Upper lobe of right lung (tissue), 1 donor: ENCODE measurements around the gene ADAD2. TPM values are rescaled to one million over a fixed set of nuclear protein-coding genes. Genes with fewer than 3 reads are reported as not detected.

Source experiments
- ATAC-seq: fragments of 200-7000 bp; cut with Tn5 transposase; one replicate; pipeline ENCODE4 v1.9.1; 2020; ENCODE audit warnings: mild to moderate bottlenecking, moderate library complexity
- DNase-seq: peaks from one replicate; pipeline ENCODE4 v3.0.0-alpha.2; 2020
- H3K27ac ChIP-seq: fragments of 200-600 bp; one replicate; pipeline ENCODE4 v1.8.0; 2022
- H3K27me3 ChIP-seq: fragments of 200-600 bp; one replicate; pipeline ENCODE4 v1.8.0; 2022; ENCODE audit warnings: mild to moderate bottlenecking
- H3K36me3 ChIP-seq: fragments of 200-600 bp; one replicate; pipeline ENCODE4 v1.8.0; 2022
- H3K4me1 ChIP-seq: fragments of 200-600 bp; one replicate; pipeline ENCODE4 v1.8.0; 2022
- H3K4me3 ChIP-seq: fragments of 200-600 bp; one replicate; pipeline ENCODE4 v1.8.0; 2022; ENCODE audit warnings: mild to moderate bottlenecking
- H3K9me3 ChIP-seq: fragments of 200-600 bp; one replicate; pipeline ENCODE4 v1.8.0; 2022
- intact Hi-C: fragments of 100-400 bp; cut with DNase I; formaldehyde crosslinking; loops from one replicate; pipeline ENCODE4 v1.11.0; 2022
- total RNA-seq: library from RNA; stranded (reverse); fragmentation: NEBNext Ultra II Directional; extraction: Animal tissue kit (Norgen Biotek cat#: 25700); gene quantifications from one replicate; pipeline ENCODE4 v1.2.1, GENCODE V29; 2021
- TF ChIP-seq, protein P1 (sequence below): fragments of 200-600 bp; IDR thresholded peaks from one replicate; pipeline ENCODE4 v1.8.0; 2022; ENCODE audit warnings: antibody characterized with exemption
- donor health status: DM: no; HTN: yes; CAD: no; lungs with severe emphysema.

ADAD2 gene
- total RNA-seq, 1 donor from 2014 or later = 0.52 TPM

DNA sequence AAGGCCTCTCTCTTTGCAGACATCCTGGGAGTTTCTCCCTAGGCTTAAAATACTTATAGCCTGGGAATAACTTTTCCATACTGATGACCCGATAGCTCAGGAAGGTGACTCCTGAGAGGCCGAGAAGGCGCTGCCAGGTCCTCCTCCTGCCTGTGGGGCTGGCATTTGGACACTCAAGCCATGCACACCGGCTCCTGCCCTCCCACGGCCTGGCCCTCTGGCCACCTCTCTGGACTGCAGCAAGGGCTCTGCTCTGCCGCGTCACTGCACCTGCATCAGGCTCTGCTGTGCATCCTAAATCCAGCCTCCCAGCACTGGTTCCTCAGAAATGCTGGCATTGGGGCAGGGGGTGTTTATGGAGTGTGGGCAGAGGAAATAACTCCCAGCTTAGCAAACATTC, 34.6 kb downstream of the ADAD2 start:
- Histone ChIP-seq H3K27ac (no peak overlapping the region), H3K4me1 (peaks cover 3% of the 10 kb centered on the region), H3K36me3 (no peaks in the 10 kb centered on the region), H3K27me3 (no peaks in the 10 kb centered on the region), H3K4me3 (no peak overlapping the region), H3K9me3 (no peaks in the 10 kb centered on the region)
- TF ChIP-seq, protein P1, sequence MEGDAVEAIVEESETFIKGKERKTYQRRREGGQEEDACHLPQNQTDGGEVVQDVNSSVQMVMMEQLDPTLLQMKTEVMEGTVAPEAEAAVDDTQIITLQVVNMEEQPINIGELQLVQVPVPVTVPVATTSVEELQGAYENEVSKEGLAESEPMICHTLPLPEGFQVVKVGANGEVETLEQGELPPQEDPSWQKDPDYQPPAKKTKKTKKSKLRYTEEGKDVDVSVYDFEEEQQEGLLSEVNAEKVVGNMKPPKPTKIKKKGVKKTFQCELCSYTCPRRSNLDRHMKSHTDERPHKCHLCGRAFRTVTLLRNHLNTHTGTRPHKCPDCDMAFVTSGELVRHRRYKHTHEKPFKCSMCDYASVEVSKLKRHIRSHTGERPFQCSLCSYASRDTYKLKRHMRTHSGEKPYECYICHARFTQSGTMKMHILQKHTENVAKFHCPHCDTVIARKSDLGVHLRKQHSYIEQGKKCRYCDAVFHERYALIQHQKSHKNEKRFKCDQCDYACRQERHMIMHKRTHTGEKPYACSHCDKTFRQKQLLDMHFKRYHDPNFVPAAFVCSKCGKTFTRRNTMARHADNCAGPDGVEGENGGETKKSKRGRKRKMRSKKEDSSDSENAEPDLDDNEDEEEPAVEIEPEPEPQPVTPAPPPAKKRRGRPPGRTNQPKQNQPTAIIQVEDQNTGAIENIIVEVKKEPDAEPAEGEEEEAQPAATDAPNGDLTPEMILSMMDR = no peak
- no peak for DNase-seq
- no peak for ATAC-seq
- intact Hi-C loops = no loop called here

DNA sequence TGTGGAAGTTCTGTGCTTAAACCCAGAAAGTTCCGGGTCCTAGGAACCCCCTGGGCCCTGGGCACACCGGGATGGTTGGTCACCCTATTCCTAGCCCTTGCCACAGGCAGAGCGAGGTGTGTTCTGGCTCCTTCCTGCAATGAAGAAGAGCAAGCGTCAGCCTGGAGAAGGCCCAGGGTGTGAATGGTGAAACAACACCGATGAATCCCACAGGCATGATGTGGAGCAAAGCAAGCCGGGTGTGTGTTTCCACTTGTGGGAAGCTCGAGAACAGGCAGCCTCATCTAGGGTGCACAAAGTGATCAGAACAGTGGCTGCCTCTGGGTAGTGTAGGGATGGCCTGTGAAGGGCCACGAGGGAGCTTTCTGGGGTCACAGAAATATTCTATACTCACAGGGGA, 35.1 kb downstream of the ADAD2 start:
- intact Hi-C loops = no loop called here
- Histone ChIP-seq H3K36me3 (no peaks in the 10 kb centered on the region), H3K27me3 (no peaks in the 10 kb centered on the region), H3K9me3 (no peaks in the 10 kb centered on the region), H3K4me3 (no peak overlapping the region), H3K4me1 (peaks cover 3% of the 10 kb centered on the region), H3K27ac (no peak overlapping the region)
- TF ChIP-seq, protein P1 = no peak
- ATAC-seq (no peak), DNase-seq (no peak)

DNA sequence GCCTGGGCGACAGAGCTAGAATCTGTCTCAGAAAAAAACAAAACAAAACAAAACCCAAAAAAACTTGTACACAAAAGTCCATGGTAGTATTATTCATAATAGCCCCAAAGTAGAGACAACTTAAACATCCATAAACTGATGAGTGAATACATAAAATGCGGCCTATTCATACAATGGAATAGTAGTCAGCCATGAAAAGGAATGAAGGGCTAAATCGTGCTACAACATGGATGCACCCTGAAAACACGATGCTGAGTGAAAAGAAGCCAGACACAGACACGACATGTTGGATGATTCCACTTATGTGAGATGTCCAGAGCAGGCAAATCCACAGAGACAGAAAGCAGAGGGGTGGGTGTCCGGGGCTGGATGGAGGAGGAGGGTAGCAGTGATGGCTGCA, 36.6 kb downstream of the ADAD2 start:
- Histone ChIP-seq H3K4me3 (no peak overlapping the region), H3K27me3 (no peaks in the 10 kb centered on the region), H3K27ac (no peak overlapping the region), H3K4me1 (peaks cover 3% of the 10 kb centered on the region), H3K9me3 (no peaks in the 10 kb centered on the region), H3K36me3 (no peaks in the 10 kb centered on the region)
- intact Hi-C loops = no loop called here
- no peak for ATAC-seq
- no peak for DNase-seq
- TF ChIP-seq, protein P1 = no peak

DNA sequence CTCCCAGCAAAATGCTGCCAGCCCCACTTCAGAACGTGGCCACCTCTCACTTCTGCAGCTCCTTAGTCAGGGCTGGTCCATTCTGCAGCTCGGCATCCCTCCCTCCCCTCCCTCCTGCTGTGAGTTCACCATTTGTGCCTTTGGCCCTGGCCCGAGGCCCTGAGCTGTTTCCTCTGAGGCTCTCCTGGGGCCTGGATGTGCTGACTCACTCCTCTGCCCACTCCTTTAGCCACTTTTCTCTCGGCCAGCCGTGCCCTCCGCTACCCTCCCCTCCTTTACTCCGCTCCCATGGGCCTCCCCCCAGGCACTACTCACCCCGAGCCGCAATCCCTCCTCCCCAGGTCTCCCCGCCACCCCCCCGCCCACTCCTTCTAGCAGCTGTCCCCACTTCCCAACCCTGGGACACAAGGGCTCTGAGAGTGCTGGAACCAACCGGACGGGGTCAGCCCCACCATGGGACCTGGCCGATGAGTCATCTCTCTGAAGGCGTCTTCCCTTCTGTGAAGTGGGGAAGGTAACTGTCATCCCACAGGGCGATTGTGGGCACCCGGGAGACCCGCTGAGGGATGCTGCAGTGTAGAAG, 37.4 kb downstream of the ADAD2 start:
- intact Hi-C loops = no loop called here
- Histone ChIP-seq H3K27ac (no peak overlapping the region), H3K4me1 (peaks cover 3% of the 10 kb centered on the region), H3K9me3 (no peaks in the 10 kb centered on the region), H3K4me3 (no peak overlapping the region), H3K36me3 (no peaks in the 10 kb centered on the region), H3K27me3 (no peaks in the 10 kb centered on the region)
- ATAC-seq (peak; percentile 82), DNase-seq (peak; percentile 81)
- TF ChIP-seq, protein P1 = no peak

DNA sequence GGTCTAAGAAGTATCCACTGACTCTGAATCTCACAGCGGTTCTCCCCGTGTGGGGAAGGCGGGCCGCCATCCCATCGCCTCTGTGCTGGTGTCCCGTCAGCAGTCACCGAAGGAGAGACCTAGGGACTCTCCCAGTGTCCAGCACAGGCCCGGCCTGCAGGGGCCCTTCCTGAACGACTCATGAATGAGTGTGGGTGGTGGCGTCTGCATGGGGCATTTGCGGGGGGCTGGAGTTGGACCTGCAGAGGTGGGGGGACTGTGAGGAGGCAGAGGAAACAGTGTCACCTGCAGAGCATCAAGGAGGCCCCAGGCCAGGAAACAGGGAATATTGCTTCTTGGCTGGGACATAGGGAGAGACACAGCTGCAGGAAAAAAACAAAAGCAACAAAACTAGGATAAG, 38.5 kb downstream of the ADAD2 start:
- intact Hi-C loops = no loop called here
- Histone ChIP-seq H3K4me1 (peaks cover 3% of the 10 kb centered on the region), H3K27me3 (no peaks in the 10 kb centered on the region), H3K9me3 (no peaks in the 10 kb centered on the region), H3K4me3 (no peak overlapping the region), H3K36me3 (no peaks in the 10 kb centered on the region), H3K27ac (no peak overlapping the region)
- no peak for DNase-seq
- ATAC-seq = no peak
- TF ChIP-seq, protein P1 = no peak

DNA sequence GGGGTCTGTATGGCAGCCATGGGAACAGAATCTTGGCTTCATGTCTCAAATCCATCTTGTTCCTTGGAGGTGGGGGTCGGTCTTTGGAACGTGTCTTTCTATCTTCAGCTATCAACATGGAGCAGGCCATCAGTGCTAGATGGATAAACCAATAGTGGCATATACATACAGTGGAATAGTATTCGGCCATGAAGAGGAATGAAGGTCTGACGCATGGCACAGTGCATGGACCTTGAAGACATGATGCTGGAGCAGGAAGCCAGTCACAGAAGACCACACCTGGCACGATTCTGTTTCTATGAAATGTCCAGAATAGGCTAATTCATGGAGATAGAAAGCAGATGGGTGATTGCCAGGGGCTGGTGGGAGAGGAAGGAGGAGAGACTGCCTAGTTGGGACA, 41.1 kb downstream of the ADAD2 start:
- TF ChIP-seq, protein P1 = no peak
- Histone ChIP-seq H3K36me3 (no peaks in the 10 kb centered on the region), H3K27ac (no peak overlapping the region), H3K4me3 (no peak overlapping the region), H3K27me3 (peaks cover 7% of the 10 kb centered on the region), H3K4me1 (peaks cover 3% of the 10 kb centered on the region), H3K9me3 (no peaks in the 10 kb centered on the region)
- intact Hi-C loops = no loop called here
- DNase-seq = no peak
- ATAC-seq = no peak
